Activated CD8-positive, alpha-beta memory T cell treated with anti-CD3 and anti-CD28 coated beads, Interleukin-2, amount 10 ng/mL, durations not matched to agents 7 days and 5 days (primary cell): Measurements from ENCODE around the gene VENTX. TPM values are rescaled to one million over a fixed set of nuclear protein-coding genes. Genes with fewer than 3 reads are reported as not detected.
"Not testable (repeated sequence)": the region's sequence is repeated elsewhere in the genome, so short reads cannot be mapped to it uniquely, and the experiment has no call there.

Source experiments
- ATAC-seq: fragments of 150-1000 bp; cut with Tn5 transposase; one replicate; pipeline ENCODE4 v1.10.0; 2021; ENCODE audit warnings: moderate library complexity
- CTCF ChIA-PET: fragments of 350-600 bp; sonication (Branson Sonifier 250); formaldehyde crosslinking; loops from one replicate; lab custom pipeline; 2021; ENCODE audit warnings: antibody characterized with exemption; lab: Charles Lee
- DNase-seq: peaks from one replicate; pipeline ENCODE4 v3.0.0-alpha.2; 2020
- H3K27ac Mint-ChIP-seq: one replicate; pipeline ENCODE4 v1.8.0; 2021; ENCODE audit warnings: mild to moderate bottlenecking, mixed read lengths
- H3K27me3 Mint-ChIP-seq: one replicate; pipeline ENCODE4 v1.8.0; 2021; ENCODE audit warnings: mixed read lengths
- H3K36me3 Mint-ChIP-seq: one replicate; pipeline ENCODE4 v1.8.0; 2021; ENCODE audit warnings: mild to moderate bottlenecking, mixed read lengths
- H3K4me1 Mint-ChIP-seq: one replicate; pipeline ENCODE4 v1.8.0; 2021; ENCODE audit warnings: mixed read lengths
- H3K4me3 Mint-ChIP-seq: one replicate; pipeline ENCODE4 v1.8.0; 2021; ENCODE audit warnings: mild to moderate bottlenecking, moderate library complexity, mixed read lengths
- H3K9me3 Mint-ChIP-seq: one replicate; pipeline ENCODE4 v1.8.0; 2022; ENCODE audit warnings: low read depth, mixed read lengths
- total RNA-seq, 2 experiments: library from RNA; stranded (reverse); gene quantifications; one replicate each; pipeline ENCODE4 v1.2.3, GENCODE V29; 2021

Gene VENTX
- total RNA-seq, 2 experiments from 2014 or later, result 0.12 TPM; not detected in 1

- Mint-ChIP-seq H3K27ac (peak overlapping the region; percentile 26), H3K36me3 (peaks cover 7% of the 10 kb centered on the region), H3K4me3 (peak overlapping the region; percentile 19), H3K9me3 (no peaks in the 10 kb centered on the region), H3K4me1 (peaks cover 52% of the 10 kb centered on the region), H3K27me3 (no peaks in the 10 kb centered on the region)
- CTCF ChIA-PET, result interaction anchor here (0.9 to 2.9 kb wide), 5 partner anchors 11 to 65 kb away, joined by 4 to 12 read pairs (median 6); partner anchors contain the start of gene ADAM8
- ATAC-seq (peak; percentile 28), DNase-seq (peak; percentile 77)
Observed at GRCh38 chr10:133264461-133264860, 26.8 kb downstream of the VENTX start.

DNA sequence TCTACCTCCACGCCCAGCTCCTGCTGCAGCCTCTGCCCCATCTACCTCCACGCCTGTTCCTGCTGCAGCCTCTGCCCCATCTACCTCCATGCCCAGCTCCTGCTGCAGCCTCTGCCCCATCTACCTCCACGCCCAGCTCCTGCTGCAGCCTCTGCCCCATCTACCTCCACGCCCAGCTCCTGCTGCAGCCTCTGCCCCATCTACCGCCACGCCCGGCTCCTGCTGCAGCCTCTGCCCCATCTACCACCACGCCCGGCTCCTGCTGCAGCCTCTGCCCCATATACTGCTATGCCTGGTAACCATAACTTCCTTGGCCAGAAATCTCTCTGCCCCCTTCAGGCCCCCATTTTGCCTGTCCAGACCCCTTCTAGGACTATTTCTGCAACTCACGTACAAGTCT lies 27.4 kb downstream of the VENTX start:
- ATAC-seq, H3K4me3 Mint-ChIP-seq, DNase-seq, H3K9me3 Mint-ChIP-seq, H3K27me3 Mint-ChIP-seq, H3K27ac Mint-ChIP-seq, H3K36me3 Mint-ChIP-seq: not testable (repeated sequence)
- H3K4me1 Mint-ChIP-seq, result peaks cover 46% of the 10 kb centered on the region
- CTCF ChIA-PET, result interaction anchor here (2.0 to 2.9 kb wide), 2 partner anchors 10 to 13 kb away, joined by 10 to 12 read pairs; no protein-coding TSS in a partner anchor

- H3K27ac Mint-ChIP-seq, result no peak overlapping the region
- DNase-seq (no peak), ATAC-seq (no peak)
- H3K4me1 Mint-ChIP-seq, result peaks cover 34% of the 10 kb centered on the region
- no peak overlapping the region for H3K4me3 Mint-ChIP-seq
- H3K36me3 Mint-ChIP-seq, result peaks cover 7% of the 10 kb centered on the region
- no peaks in the 10 kb centered on the region for H3K27me3 Mint-ChIP-seq
- no peaks in the 10 kb centered on the region for H3K9me3 Mint-ChIP-seq
- CTCF ChIA-PET, result interaction anchor here (2.9 kb wide), 1 partner anchor 9 kb away, joined by 12 read pairs; no protein-coding TSS in a partner anchor
Observed at GRCh38 chr10:133266056-133266795, 28.6 kb downstream of the VENTX start.

DNA sequence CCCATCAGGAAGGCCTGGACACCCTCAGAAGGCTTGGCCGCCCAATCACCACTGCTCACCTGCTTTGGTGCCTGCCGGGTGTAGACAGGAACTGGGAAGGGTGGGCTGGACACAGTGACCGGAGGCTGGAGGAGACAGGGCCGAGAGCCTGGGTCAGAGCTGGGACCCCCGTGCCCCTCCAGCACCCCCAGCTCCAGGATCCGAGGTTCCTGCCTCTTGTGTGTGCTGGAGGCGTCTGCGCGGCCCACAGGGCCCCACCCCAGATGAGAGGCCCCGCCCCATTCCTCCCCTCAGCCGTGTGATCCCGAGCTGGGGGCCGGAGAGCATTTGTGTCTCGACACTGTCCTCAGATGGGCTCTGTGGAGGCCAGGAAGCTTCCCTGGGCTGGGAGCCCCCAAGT lies 29.6 kb downstream of the VENTX start:
- CTCF ChIA-PET, result no interaction called here
- Mint-ChIP-seq H3K36me3 (peaks cover 11% of the 10 kb centered on the region), H3K27ac (no peak overlapping the region), H3K9me3 (no peaks in the 10 kb centered on the region), H3K4me1 (peaks cover 30% of the 10 kb centered on the region), H3K27me3 (no peaks in the 10 kb centered on the region), H3K4me3 (no peak overlapping the region)
- no peak for DNase-seq
- ATAC-seq, result no peak

GRCh38 chr10:133267829-133268228 lies 30.2 kb downstream of the VENTX start:
- no peak overlapping the region for H3K27ac Mint-ChIP-seq
- CTCF ChIA-PET, result no interaction called here
- H3K9me3 Mint-ChIP-seq, result no peaks in the 10 kb centered on the region
- H3K4me3 Mint-ChIP-seq, result no peak overlapping the region
- H3K36me3 Mint-ChIP-seq, result peaks cover 11% of the 10 kb centered on the region
- H3K27me3 Mint-ChIP-seq, result no peaks in the 10 kb centered on the region
- ATAC-seq (no peak), DNase-seq (no peak)
- peaks cover 28% of the 10 kb centered on the region for H3K4me1 Mint-ChIP-seq

DNA sequence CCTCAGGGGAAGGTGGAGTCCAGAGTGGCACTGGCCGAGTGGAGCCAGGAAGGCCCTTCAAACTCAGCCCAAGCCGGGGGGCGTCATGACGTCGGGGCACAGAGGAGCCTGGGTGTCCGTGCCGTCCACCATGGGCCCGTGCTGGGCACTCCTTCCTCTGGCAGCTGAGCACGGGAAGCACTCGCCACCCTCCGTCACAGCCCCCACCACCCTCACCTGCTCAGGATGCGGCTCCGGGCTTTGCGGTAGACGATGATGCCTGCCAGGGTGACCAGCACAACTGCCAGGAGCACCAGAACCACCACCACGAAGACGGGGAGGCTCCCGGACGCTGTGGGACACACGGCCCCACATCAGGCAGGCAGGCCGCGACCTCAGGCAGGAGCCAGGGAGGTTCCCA lies 30.9 kb downstream of the VENTX start:
- H3K36me3 Mint-ChIP-seq, result peaks cover 8% of the 10 kb centered on the region
- no peak overlapping the region for H3K27ac Mint-ChIP-seq
- H3K9me3 Mint-ChIP-seq, result no peaks in the 10 kb centered on the region
- ATAC-seq (no peak), DNase-seq (no peak)
- peaks cover 24% of the 10 kb centered on the region for H3K4me1 Mint-ChIP-seq
- H3K27me3 Mint-ChIP-seq, result no peaks in the 10 kb centered on the region
- CTCF ChIA-PET, result no interaction called here
- H3K4me3 Mint-ChIP-seq, result no peak overlapping the region

DNA sequence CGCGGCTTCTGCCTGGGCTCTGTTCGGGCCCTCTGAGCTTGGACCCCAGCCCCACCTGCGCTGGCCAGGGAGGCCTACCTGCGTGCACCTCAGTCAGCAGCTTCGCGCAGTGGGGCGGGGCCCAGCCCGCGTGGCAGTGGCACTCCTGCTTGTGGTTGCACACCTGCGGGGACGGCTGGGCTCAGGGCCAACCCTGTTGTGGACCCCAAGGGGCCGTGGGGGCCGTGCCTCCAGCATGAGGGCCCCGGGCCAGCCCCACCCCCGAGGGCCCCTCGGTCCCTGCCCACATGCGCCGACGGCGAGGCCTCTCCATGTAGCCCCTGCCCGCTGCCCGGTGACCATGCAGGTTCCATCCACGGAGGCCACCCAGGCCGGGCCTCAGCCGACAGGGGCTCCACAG lies 31.7 kb downstream of the VENTX start:
- CTCF ChIA-PET, result no interaction called here
- Mint-ChIP-seq H3K9me3 (no peaks in the 10 kb centered on the region), H3K4me1 (peaks cover 17% of the 10 kb centered on the region), H3K27ac (no peak overlapping the region), H3K27me3 (no peaks in the 10 kb centered on the region), H3K36me3 (peaks cover 6% of the 10 kb centered on the region), H3K4me3 (no peak overlapping the region)
- DNase-seq, result no peak
- no peak for ATAC-seq

GRCh38 chr10:133270204-133270603 lies 32.5 kb downstream of the VENTX start:
- Mint-ChIP-seq H3K27me3 (no peaks in the 10 kb centered on the region), H3K9me3 (no peaks in the 10 kb centered on the region), H3K36me3 (peaks cover 4% of the 10 kb centered on the region), H3K27ac (no peak overlapping the region), H3K4me3 (no peak overlapping the region), H3K4me1 (peaks cover 14% of the 10 kb centered on the region)
- CTCF ChIA-PET, result no interaction called here
- DNase-seq (no peak), ATAC-seq (no peak)

DNA sequence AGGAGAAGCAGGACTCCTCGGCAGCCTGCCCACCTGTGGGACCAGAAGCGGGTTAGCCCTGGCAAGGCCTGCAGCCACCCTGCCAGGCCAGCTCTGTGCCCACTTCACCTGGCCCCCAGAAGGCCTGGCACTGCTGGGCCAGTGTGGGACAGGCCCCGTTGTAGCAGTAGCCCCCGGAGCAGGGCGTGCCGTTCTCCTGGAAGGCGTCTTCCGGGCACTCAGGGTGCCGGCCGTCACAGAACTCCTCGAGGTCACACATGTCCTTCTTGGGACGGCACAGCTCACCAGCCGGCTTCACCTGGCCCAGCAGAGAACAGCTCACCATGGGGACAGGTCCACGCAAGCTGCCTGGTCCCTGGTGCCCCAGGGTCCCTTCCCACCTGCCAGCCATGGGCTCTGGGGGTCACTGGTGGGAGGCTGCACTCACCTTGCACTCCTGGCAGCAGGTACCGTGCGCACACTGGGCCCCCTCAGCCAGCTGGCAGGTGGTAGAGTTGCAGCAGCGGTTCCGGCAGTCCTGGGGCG lies 33.2 kb downstream of the VENTX start:
- Mint-ChIP-seq H3K27ac (no peak overlapping the region), H3K9me3 (no peaks in the 10 kb centered on the region), H3K27me3 (no peaks in the 10 kb centered on the region), H3K36me3 (peaks cover 4% of the 10 kb centered on the region), H3K4me3 (no peak overlapping the region), H3K4me1 (peaks cover 8% of the 10 kb centered on the region)
- DNase-seq (no peak), ATAC-seq (no peak)
- CTCF ChIA-PET, result no interaction called here

DNA sequence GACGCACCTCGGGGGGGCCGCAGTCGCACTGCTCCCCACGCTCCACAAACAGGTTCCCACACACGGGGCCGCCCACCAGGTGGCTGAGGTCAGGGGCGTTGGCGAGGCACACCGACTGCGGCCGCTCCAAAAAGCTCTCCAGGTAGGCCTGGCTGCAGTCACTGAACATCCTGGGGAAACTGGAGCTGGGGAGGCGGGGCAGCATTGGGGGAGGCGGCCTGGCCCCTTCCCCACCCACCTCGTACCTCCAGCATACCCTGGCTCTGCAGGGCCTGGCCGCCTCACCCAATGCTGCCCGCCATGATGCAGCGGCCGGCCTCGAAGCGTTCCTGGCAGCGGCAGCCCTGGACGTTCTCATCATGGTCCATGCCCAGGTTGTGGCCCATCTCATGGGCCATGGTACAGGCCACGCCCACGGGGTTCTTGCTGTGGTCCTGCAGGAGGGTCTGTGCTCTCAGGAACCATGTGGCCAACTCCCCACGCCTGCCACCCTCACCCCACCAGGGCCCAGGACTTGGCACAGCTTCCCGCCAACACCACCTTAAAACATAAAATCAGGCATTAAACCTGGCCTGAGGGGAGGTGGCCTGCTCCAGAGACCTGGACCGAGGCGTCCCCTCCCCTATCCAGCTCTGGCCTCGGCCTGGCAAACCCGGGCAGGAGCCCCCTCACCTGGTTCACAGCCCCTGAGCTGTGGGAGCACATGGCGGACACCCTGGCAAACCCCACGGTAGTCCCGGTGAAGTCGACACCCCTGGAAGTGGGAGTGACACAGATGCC lies 34.1 kb downstream of the VENTX start:
- DNase-seq, result no peak
- Mint-ChIP-seq H3K4me3 (no peak overlapping the region), H3K27ac (no peak overlapping the region), H3K36me3 (peaks cover 4% of the 10 kb centered on the region), H3K27me3 (no peaks in the 10 kb centered on the region), H3K9me3 (no peaks in the 10 kb centered on the region), H3K4me1 (peaks cover 7% of the 10 kb centered on the region)
- CTCF ChIA-PET, result interaction anchor here (1.5 kb wide), 1 partner anchor 9 kb away, joined by 4 read pairs; no protein-coding TSS in a partner anchor
- ATAC-seq, result no peak

- ATAC-seq (no peak), DNase-seq (no peak)
- H3K4me1 Mint-ChIP-seq, result peaks cover 9% of the 10 kb centered on the region
- CTCF ChIA-PET, result interaction anchor here (1.5 kb wide), 1 partner anchor 10 kb away, joined by 4 read pairs; no protein-coding TSS in a partner anchor
- H3K9me3 Mint-ChIP-seq, result no peaks in the 10 kb centered on the region
- H3K27me3 Mint-ChIP-seq, result no peaks in the 10 kb centered on the region
- no peak overlapping the region for H3K27ac Mint-ChIP-seq
- H3K4me3 Mint-ChIP-seq, result no peak overlapping the region
- peaks cover 4% of the 10 kb centered on the region for H3K36me3 Mint-ChIP-seq
Observed at GRCh38 chr10:133272301-133272963, 34.8 kb downstream of the VENTX start.

- Mint-ChIP-seq H3K4me1 (peaks cover 14% of the 10 kb centered on the region), H3K27me3 (no peaks in the 10 kb centered on the region), H3K9me3 (no peaks in the 10 kb centered on the region), H3K36me3 (peaks cover 4% of the 10 kb centered on the region), H3K4me3 (no peak overlapping the region), H3K27ac (no peak overlapping the region)
- ATAC-seq (no peak), DNase-seq (no peak)
- CTCF ChIA-PET, result interaction anchor here (1.5 kb wide), 1 partner anchor 11 kb away, joined by 4 read pairs; no protein-coding TSS in a partner anchor
Observed at GRCh38 chr10:133272964-133273420, 35.3 kb downstream of the VENTX start.
